Heart left ventricle (tissue), 16 donors: ENCODE results near the gene HTRA1. TPM values are rescaled to one million over a fixed set of nuclear protein-coding genes. Genes with fewer than 3 reads are reported as not detected.

ENCODE experiments used
- ATAC-seq, 4 donors: fragments of 200-7000 bp; cut with Tn5 transposase; one replicate each; pipeline ENCODE4 v1.9.1; 2020 to 2022; ENCODE audit warnings: moderate library complexity in 4 of 4, mild to moderate bottlenecking in 3 of 4, moderate number of reproducible peaks in 1 of 4
- DNase-seq, 5 donors: peaks; one replicate each; pipeline ENCODE4 v3.0.0-alpha.2; 2020
- H3K27ac ChIP-seq, 12 donors: fragments of 200-600 bp; sonication (generic) in 4 of 12; one replicate each; pipeline versions ENCODE4 v1.5.0 to v1.8.0; 2016 to 2022; ENCODE audit warnings: mild to moderate bottlenecking in 2 of 12
- H3K27me3 ChIP-seq, 9 donors: fragments of 200-600 bp; sonication (generic) in 2 of 9; one replicate each; pipeline versions ENCODE4 v1.5.1 to v1.8.0; 2016 to 2022; ENCODE audit warnings: mild to moderate bottlenecking in 3 of 9
- H3K36me3 ChIP-seq, 9 donors: fragments of 200-600 bp; sonication (generic) in 2 of 9; one replicate each; pipeline versions ENCODE4 v1.5.0 to v1.8.0; 2018 to 2022; ENCODE audit warnings: mild to moderate bottlenecking in 2 of 9
- H3K4me1 ChIP-seq, 12 donors: fragments of 200-600 bp; sonication (generic) in 4 of 12; one replicate each; pipeline versions ENCODE4 v1.5.0 to v1.8.0; 2016 to 2022; ENCODE audit warnings: mild to moderate bottlenecking in 3 of 12
- H3K4me3 ChIP-seq, 12 donors: fragments of 200-600 bp; sonication (generic) in 4 of 12; one replicate each; pipeline versions ENCODE4 v1.5.0 to v1.8.0; 2017 to 2022; ENCODE audit warnings: mild to moderate bottlenecking in 9 of 12, moderate library complexity in 4 of 12
- H3K9me3 ChIP-seq, 12 donors: fragments of 200-600 bp; sonication (generic) in 4 of 12; one replicate each; pipeline versions ENCODE4 v1.5.0 to v1.8.0; 2016 to 2022; ENCODE audit warnings: mild to moderate bottlenecking in 1 of 12
- CTCF ChIP-seq, 12 donors: fragments of 200-600 bp; sonication (generic) in 4 of 12; IDR thresholded peaks; one replicate each; pipeline versions ENCODE4 v1.5.0 to v1.8.0; 2018 to 2022; ENCODE audit warnings: antibody characterized with exemption in 12 of 12, mild to moderate bottlenecking in 5 of 12
- POLR2A ChIP-seq, 2 donors: fragments of 450-650 bp; IDR thresholded peaks; one replicate each; pipeline ENCODE4 v1.6.1; 2017; ENCODE audit warnings: antibody characterized with exemption in 2 of 2, mild to moderate bottlenecking in 2 of 2, moderate library complexity in 2 of 2
- WGBS, 4 donors: extraction: QIAGEN DNeasy Blood & Tissue Kit in 2 of 4; methylation state at CpG; one replicate each; pipeline versions ENCODE4 v1.1.5 to v1.1.7; 2013 to 2018; 5-methylcytosine and 5-hydroxymethylcytosine counted together
- intact Hi-C, 10 donors: fragments of 100-400 bp; cut with DNase I; formaldehyde crosslinking; loops; one replicate each; pipeline versions ENCODE4 v1.11.1 to v1.14.2; 2022
- polyA plus RNA-seq, 2 donors: library from polyadenylated mRNA; stranded (reverse); fragments of 200-250 nt; gene quantifications; one replicate each; pipeline ENCODE4 v1.2.3, GENCODE V29; 2013
- total RNA-seq, 9 donors: library from RNA; depleted of rRNA in 2 of 9; stranded (reverse); fragments of >200 nt in 2 of 9; fragmentation: NEBNext Ultra II Directional in 3 of 9; extraction: Animal tissue kit (Norgen Biotek cat#: 25700) in 3 of 9; gene quantifications; one replicate each; pipeline versions ENCODE4 v1.1.0 to v1.2.4, GENCODE V29; 2016 to 2023
- donor health status: ischemic (EF 13 %, LVEDD 7.1; RV severe dilation, severe dysfunction).
- donor health status: healthy with polysubstance abuse.
- donor health status: DM: no; HTN: yes; CAD: no.
- donor health status: DM: no; HTN: no; CAD: no.
- donor health status: ischemic (EF 25% LVEDD 6.9; RV normal size, moderate dysfunction).
- donor health status: ischemic (EF 25% LVEDD 5.7; RV mildly dilated, moderate dysfunction).
- donor health status: healthy.
- donor health status: DM: yes; HTN: yes; CAD: no.
- donor health status: ischemic (EF 35%, LVEDD 5.7; RV mildly dilated, moderate dysfunction).
- donor health status: nonischemic (EF 11% LVEDD 7.7; RV severe dilation, severe dysfunction).
- donor health status: DM: yes; HTN: yes; CAD: no.
- donor health status: PGD.
- donor health status: ischemic (EF 29% LVEDD 5.4; RV normal size, mild dysfunction).
- donor health status: nonischemic (EF 23%, LVEDD 6.1; RV moderate dilation, normal function).

HTRA1 gene
- total and polyA plus RNA-seq, 11 donors: 30.5 to 153 (median 54.5) TPM

GRCh38 chr10:122532601-122533296, 71.4 kb downstream of the HTRA1 start:
- no peak overlapping the region for H3K27ac ChIP-seq
- no peak overlapping the region for H3K4me3 ChIP-seq
- H3K27me3 ChIP-seq: no peaks in the 10 kb centered on the region
- peaks cover 0 to 4% (median 0%) of the 10 kb centered on the region in 12 donors for H3K9me3 ChIP-seq
- H3K36me3 ChIP-seq: no peaks in the 10 kb centered on the region
- intact Hi-C loops: no loop called here
- ATAC-seq (no peak), DNase-seq (no peak)
- 93 to 97% (median 95%) methylated on average over 6 of the region's 6 CpGs for WGBS, 4 donors
- H3K4me1 ChIP-seq: peaks cover 0 to 16% (median 4%) of the 10 kb centered on the region in 12 donors
- TF ChIP-seq POLR2A (IDR thresholded peaks at IDR 0.05) (no peak), CTCF (IDR thresholded peaks at IDR 0.05) (no peak)

DNA sequence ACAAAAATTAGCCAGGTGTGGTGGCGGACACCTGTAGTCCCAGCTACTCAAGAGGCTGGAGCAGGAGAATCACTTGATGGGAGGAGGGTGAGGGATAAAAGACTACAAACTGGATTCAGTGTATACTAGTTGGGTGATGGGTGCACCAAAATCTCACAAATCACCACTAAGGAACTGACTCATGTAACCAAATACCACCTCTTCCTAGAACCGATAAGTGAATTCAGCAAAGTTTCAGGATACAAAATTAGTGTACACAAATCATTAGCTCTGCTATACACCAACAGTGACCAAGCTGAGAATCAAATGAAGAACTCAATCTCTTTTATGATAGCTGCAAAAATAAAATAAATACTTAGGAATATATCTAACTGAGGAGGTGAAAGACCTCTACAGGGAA, 76.2 kb downstream of the HTRA1 start:
- TF ChIP-seq CTCF (IDR thresholded peaks at IDR 0.05): no peak
- TF ChIP-seq POLR2A (IDR thresholded peaks at IDR 0.05): no peak
- no peak for DNase-seq
- Histone ChIP-seq H3K36me3 (no peaks in the 10 kb centered on the region), H3K27ac (no peak overlapping the region), H3K27me3 (no peaks in the 10 kb centered on the region), H3K4me1 (peaks cover 0 to 16% (median 0%) of the 10 kb centered on the region in 12 donors), H3K4me3 (no peak overlapping the region), H3K9me3 (peaks cover 0 to 4% (median 0%) of the 10 kb centered on the region in 12 donors)
- intact Hi-C loops: no loop called here
- 88 to 97% (median 93%) methylated on average over 2 of the region's 2 CpGs for WGBS, 4 donors
- ATAC-seq: no peak

- DNase-seq (no peak), ATAC-seq (no peak)
- Histone ChIP-seq H3K4me3 (no peak overlapping the region), H3K27ac (peak overlapping the region in 1 of 12 donors; percentile 50), H3K9me3 (peaks cover 0 to 4% (median 0%) of the 10 kb centered on the region in 12 donors), H3K27me3 (no peaks in the 10 kb centered on the region), H3K36me3 (no peaks in the 10 kb centered on the region), H3K4me1 (peaks cover 0 to 21% (median 0%) of the 10 kb centered on the region in 12 donors)
- intact Hi-C loops: no loop called here
- no peak for TF ChIP-seq CTCF (IDR thresholded peaks at IDR 0.05)
- 60 to 67% (median 63%) methylated on average over 4 of the region's 4 CpGs for WGBS, 4 donors
These were observed 80.2 kb downstream of the HTRA1 start for GRCh38 chr10:122541541-122542002.

DNA sequence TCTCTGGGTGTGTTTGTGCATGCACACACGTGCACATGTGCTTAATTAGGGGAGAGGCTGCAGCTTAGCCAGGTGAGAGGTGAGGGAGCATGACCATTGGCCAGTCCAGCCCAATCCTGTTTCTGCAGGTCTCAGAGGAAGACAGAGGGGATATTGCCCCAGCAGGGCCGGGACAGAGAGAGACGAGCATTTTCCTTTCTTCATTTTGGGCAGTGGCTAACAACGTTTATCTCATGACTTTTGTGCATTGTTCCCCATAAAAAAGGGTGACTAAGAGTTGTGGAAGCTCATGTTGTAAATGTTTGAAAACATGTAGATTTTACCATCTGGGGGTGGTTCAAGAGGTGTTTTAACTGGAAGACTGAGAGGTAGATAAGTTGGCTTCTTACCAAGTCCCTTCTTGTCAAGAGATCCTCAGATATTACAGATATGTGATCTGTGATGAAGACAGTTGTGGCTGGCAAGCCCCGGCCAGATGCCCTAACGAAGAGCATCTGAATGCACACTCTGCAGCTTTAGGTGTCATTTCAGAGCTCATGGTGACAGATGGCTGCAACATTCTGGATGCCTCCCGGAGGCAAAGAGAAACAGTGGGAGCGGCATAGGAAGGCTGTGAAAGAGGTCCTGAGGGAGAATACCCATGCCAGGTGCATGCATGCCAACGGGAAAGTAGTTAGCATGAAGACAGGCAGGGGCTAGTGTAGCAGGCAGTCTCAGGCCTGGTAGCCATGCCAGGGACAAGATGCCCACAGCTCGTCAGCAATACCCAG, 82.5 kb downstream of the HTRA1 start:
- no peak for TF ChIP-seq POLR2A (IDR thresholded peaks at IDR 0.05)
- no peak for TF ChIP-seq CTCF (IDR thresholded peaks at IDR 0.05)
- Histone ChIP-seq H3K4me1 (peaks cover 0 to 21% (median 0%) of the 10 kb centered on the region in 12 donors), H3K27ac (no peak overlapping the region), H3K36me3 (no peaks in the 10 kb centered on the region), H3K4me3 (no peak overlapping the region), H3K27me3 (no peaks in the 10 kb centered on the region), H3K9me3 (no peaks in the 10 kb centered on the region)
- ATAC-seq (no peak), DNase-seq (no peak)
- intact Hi-C loops: no loop called here
- 89 to 93% (median 91%) methylated on average over 10 of the region's 10 CpGs for WGBS, 4 donors
